HEK293T (cell line): ENCODE data around the gene POLE2.

Experiments used
- CTCF ChIA-PET: fragments of 350-600 bp; formaldehyde crosslinking; extraction: SDS; loops from one replicate; lab custom pipeline; 2021; ENCODE audit warnings: antibody characterized with exemption, inconsistent platforms; lab: Yijun Ruan, JAX
- POLR2A ChIA-PET: fragments of 350-600 bp; formaldehyde crosslinking; extraction: SDS; loops from one replicate; lab custom pipeline; 2020; ENCODE audit warnings: antibody characterized with exemption, inconsistent platforms; lab: Yijun Ruan, JAX
- DNase-seq: peaks from one replicate; pipeline ENCODE4 v3.0.0; 2012; ENCODE audit warnings: mixed read lengths; ENCODE audit errors: extremely low spot score
- ARNT ChIP-seq: fragments of 450-650 bp; IDR thresholded peaks from 2 replicates; pipeline ENCODE4 v1.6.1; 2017; ENCODE audit warnings: mild to moderate bottlenecking
- BHLHE40 ChIP-seq: fragments of 450-650 bp; IDR thresholded peaks from 2 replicates; pipeline ENCODE4 v1.6.1; 2016; ENCODE audit warnings: mild to moderate bottlenecking, moderate library complexity, borderline replicate concordance
- CTBP1 ChIP-seq: fragments of 450-650 bp; IDR thresholded peaks from 2 replicates; pipeline ENCODE4 v1.6.1; 2016; ENCODE audit warnings: borderline replicate concordance
- ELF4 ChIP-seq: fragments of 450-650 bp; IDR thresholded peaks from 2 replicates; pipeline ENCODE4 v1.6.1; 2017; ENCODE audit warnings: antibody characterized with exemption
- FOXA1 ChIP-seq: fragments of 450-650 bp; IDR thresholded peaks from 2 replicates; pipeline ENCODE4 v1.6.1; 2016; ENCODE audit warnings: mild to moderate bottlenecking
- FOXK2 ChIP-seq: fragments of 450-650 bp; IDR thresholded peaks from 2 replicates; pipeline ENCODE4 v1.6.1; 2016; ENCODE audit warnings: mild to moderate bottlenecking
- FOXM1 ChIP-seq: fragments of 450-650 bp; IDR thresholded peaks from 2 replicates; pipeline ENCODE4 v1.6.1; 2017; ENCODE audit warnings: mild to moderate bottlenecking, borderline replicate concordance
- HDGF ChIP-seq: fragments of 450-650 bp; IDR thresholded peaks from 2 replicates; pipeline ENCODE4 v1.6.1; 2017; ENCODE audit warnings: antibody characterized with exemption, borderline replicate concordance
- L3MBTL2 ChIP-seq: fragments of 450-650 bp; conservative IDR thresholded peaks from 2 replicates; pipeline ENCODE4 v1.6.1; 2016; ENCODE audit warnings: mild to moderate bottlenecking
- LEF1 ChIP-seq: fragments of 450-650 bp; IDR thresholded peaks from 2 replicates; pipeline ENCODE4 v1.6.1; 2017; ENCODE audit warnings: mild to moderate bottlenecking, borderline replicate concordance
- NFRKB ChIP-seq: fragments of 450-650 bp; IDR thresholded peaks from 2 replicates; pipeline ENCODE4 v1.6.1; 2016; ENCODE audit warnings: mild to moderate bottlenecking, moderate library complexity
- SP1 ChIP-seq: fragments of 450-650 bp; IDR thresholded peaks from 2 replicates; pipeline ENCODE4 v1.6.1; 2017
- SUZ12 ChIP-seq: fragments of 450-650 bp; IDR thresholded peaks from 2 replicates; pipeline ENCODE4 v1.6.1; 2016; ENCODE audit warnings: mild to moderate bottlenecking
- TARDBP ChIP-seq: fragments of 450-650 bp; IDR thresholded peaks from 2 replicates; pipeline ENCODE4 v1.6.1; 2016
- ZNF384 ChIP-seq: fragments of 450-650 bp; IDR thresholded peaks from 2 replicates; pipeline ENCODE4 v1.6.1; 2016
- TF ChIP-seq, protein P1 (sequence below): fragments of 450-650 bp; IDR thresholded peaks from 2 replicates; pipeline ENCODE4 v1.6.1; 2016

Gene POLE2

DNA sequence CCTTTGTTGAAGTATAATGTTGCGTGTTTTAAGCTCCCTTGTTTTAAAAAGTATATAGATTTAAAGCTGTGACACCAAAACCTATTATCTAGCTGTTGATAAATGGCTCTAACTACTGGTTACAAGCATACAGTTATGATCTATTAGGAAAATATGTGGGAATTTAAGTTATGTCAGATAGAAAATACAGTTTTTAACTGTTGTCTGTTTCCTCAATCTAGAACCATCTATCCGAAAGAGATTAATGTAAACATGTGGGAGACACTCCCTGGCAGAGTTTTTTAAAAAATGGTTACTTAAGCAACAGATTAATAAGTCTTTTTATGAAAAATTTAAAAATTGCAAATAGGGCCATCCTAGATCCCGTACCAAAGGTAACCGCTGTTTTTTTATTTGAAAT, 75.8 kb downstream of the POLE2 start:
- ChIA-PET POLR2A (interaction anchor here (0.6 to 2.0 kb wide), 2 partner anchors 8 to 9 kb away, joined by 3 to 14 read pairs; partner anchors contain the start of genes MGAT2 and RPL36AL), CTCF (interaction anchor here (0.6 kb wide), 1 partner anchor 21 kb away, joined by 3 read pairs; no protein-coding TSS in a partner anchor)
- no peak for TF ChIP-seq NFRKB
- no peak for DNase-seq

DNA sequence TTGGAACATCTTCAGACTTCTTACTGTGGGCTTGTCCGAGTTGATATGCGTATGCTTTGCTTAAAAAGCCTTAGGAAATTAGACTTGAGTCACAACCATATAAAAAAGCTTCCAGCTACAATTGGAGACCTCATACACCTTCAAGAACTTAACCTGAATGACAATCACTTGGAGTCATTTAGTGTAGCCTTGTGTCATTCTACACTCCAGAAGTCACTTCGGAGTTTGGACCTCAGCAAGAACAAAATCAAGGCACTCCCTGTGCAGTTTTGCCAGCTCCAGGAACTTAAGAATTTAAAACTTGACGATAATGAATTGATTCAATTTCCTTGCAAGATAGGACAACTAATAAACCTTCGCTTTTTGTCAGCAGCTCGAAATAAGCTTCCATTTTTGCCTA, 80.4 kb downstream of the POLE2 start:
- no peak for TF ChIP-seq TARDBP
- TF ChIP-seq ARNT = no peak
- TF ChIP-seq BHLHE40 = no peak
- no peak for TF ChIP-seq CTBP1
- TF ChIP-seq L3MBTL2 = no peak
- ChIA-PET POLR2A (interaction anchor here (1.6 kb wide), 1 partner anchor 13 kb away, joined by 7 read pairs; the partner anchor contains the start of genes MGAT2 and RPL36AL), CTCF (no interaction called here)
- no peak for DNase-seq

DNA sequence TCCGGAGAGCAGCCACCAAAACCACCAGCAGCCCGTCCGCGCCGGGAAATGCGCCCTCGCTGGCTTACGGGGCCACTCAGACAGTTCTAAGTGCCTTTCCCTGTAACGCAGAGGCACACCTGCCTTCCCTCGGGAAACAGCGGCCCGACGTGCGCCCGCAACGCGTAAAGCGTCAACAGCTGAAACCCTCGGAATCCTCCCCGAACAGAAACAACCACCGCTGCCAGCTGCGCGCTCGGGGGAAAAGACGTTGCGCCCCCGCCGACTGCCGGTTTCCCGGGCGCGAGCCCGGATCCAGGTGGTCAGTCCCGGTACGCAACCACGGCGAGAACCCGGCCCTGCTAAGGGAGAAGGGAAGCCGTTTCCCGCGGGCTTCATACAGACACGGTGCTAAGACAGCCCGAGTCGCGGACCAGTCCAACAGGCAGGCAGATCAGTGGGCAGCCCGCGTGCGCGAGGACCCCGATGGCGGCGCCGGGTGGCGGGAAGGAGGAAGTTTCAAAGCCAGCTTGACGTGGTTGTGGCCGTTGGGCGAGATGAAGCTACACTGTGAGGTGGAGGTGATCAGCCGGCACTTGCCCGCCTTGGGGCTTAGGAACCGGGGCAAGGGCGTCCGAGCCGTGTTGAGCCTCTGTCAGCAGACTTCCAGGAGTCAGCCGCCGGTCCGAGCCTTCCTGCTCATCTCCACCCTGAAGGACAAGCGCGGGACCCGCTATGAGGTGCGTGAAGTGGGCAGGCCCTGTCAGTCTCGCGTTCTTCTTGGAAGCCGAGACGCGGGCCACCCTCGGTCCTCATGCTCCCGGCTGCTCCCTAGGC, 89.3 kb downstream of the POLE2 start, which contains the start of gene LRR1:
Gene LRR1, plus strand, starts transcription at position 456 of the 816 bp plus-strand sequence. Its CDS starts 81 bp downstream, at position 537.
- POLR2A ChIA-PET = interaction anchor here (1.0 to 3.3 kb wide), 9 partner anchors 12 to 254 kb away, joined by 3 to 37 read pairs (median 6); partner anchors contain the start of genes DNAAF2, KLHDC2, MGAT2 and NEMF
- CTCF ChIA-PET = interaction anchor here (1.5 kb wide), 1 partner anchor 11 kb away, joined by 7 read pairs; no protein-coding TSS in a partner anchor
- TF ChIP-seq NFRKB = no peak
- no peak for TF ChIP-seq CTBP1
- peak; percentile 84 for TF ChIP-seq L3MBTL2
- peak; percentile 24; the same call in 1 of the 2 replicates for TF ChIP-seq ELF4
- peak; percentile 39; the same call in 1 of the 2 replicates for TF ChIP-seq FOXM1
- TF ChIP-seq LEF1 = no peak
- no peak for TF ChIP-seq SP1
- TF ChIP-seq TARDBP = no peak
- TF ChIP-seq FOXA1 = no peak
- TF ChIP-seq BHLHE40 = no peak
- TF ChIP-seq SUZ12 = no peak
- TF ChIP-seq ARNT = no peak
- no peak for TF ChIP-seq HDGF
- TF ChIP-seq FOXK2 = no peak
- no peak for TF ChIP-seq ZNF384
- TF ChIP-seq, protein P1, sequence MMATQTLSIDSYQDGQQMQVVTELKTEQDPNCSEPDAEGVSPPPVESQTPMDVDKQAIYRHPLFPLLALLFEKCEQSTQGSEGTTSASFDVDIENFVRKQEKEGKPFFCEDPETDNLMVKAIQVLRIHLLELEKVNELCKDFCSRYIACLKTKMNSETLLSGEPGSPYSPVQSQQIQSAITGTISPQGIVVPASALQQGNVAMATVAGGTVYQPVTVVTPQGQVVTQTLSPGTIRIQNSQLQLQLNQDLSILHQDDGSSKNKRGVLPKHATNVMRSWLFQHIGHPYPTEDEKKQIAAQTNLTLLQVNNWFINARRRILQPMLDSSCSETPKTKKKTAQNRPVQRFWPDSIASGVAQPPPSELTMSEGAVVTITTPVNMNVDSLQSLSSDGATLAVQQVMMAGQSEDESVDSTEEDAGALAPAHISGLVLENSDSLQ = peak; percentile 74
- DNase-seq = peak; percentile 66

DNA sequence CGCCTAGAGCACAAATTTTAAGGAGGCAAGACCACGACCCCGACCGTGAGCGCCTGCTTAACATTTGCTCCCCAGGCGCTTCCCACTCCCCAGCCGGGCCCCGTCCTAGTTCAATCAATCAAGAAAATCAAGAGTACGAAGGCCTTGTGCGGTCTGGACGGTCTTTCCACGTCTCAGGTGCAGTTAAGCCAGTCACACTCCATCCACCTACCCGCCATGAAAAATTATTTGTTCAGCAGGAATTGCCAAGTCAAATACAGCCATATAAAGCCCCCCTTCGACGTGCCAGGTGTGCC, 89.9 kb downstream of the POLE2 start:
- POLR2A ChIA-PET = interaction anchor here (1.3 to 3.3 kb wide), 7 partner anchors 12 to 254 kb away, joined by 3 to 37 read pairs (median 6); partner anchors contain the start of genes DNAAF2, KLHDC2, MGAT2 and NEMF
- TF ChIP-seq ELF4 (no peak), HDGF (no peak), TARDBP (no peak), BHLHE40 (no peak), FOXK2 (no peak), LEF1 (no peak), ZNF384 (no peak), FOXA1 (no peak), L3MBTL2 (no peak), ARNT (no peak)
- TF ChIP-seq, protein P1 = no peak; the same call in 1 of the 2 replicates
- DNase-seq = no peak
- CTCF ChIA-PET = interaction anchor here (0.5 to 0.9 kb wide), 2 partner anchors 11 to 34 kb away, joined by 5 to 8 read pairs; no protein-coding TSS in a partner anchor

DNA sequence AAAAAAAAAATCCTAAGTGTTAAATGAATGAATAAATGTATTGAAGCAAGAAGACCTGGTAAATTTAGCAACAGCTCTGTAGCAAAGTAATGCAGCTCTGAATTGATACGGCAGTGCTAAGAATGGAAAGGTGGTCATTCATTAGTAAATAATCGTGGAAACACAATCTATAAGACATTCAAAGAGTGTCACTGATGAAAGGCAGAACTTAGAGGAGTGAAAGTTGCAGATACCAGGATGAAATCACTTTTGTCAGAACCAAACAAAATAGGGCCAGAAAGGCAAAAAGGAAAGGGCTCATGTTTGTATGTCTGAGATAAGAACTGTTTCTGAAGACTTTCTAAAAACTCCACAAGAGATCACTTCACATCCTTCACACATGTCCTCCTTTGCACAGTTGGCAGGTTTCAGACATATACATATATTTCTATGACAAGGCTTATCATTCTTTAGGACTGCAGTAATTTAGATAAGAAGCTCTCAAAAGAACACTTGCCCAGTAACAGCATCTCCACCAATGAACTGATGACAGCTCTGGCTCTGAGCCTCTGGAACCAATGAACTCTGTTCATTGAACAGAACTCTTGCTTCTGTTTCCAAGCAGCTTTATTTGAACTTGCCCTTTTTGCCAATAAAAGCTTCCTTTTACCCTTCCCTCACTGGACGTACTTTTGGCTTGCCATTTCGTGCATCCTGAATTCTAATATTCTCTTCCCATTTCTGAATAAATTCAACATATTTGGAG, 93.5 kb downstream of the POLE2 start:
- ChIA-PET POLR2A (interaction anchor here (1.1 to 3.3 kb wide), 7 partner anchors 9 to 406 kb away, joined by 3 to 40 read pairs (median 6); partner anchors contain the start of genes MGAT2, POLE2, RPL36AL and RPS29), CTCF (interaction anchor here (2.7 kb wide), 1 partner anchor 8 kb away, joined by 16 read pairs; the partner anchor contains the start of gene RPS29)
- DNase-seq = peak; percentile 31
- TF ChIP-seq TARDBP = no peak
- TF ChIP-seq NFRKB = no peak
- no peak for TF ChIP-seq CTBP1
- no peak for TF ChIP-seq SUZ12
- TF ChIP-seq, protein P1 = no peak
- no peak for TF ChIP-seq L3MBTL2
- no peak for TF ChIP-seq FOXK2
- TF ChIP-seq ELF4 = no peak
- no peak for TF ChIP-seq BHLHE40
- TF ChIP-seq ZNF384 = no peak
- no peak for TF ChIP-seq HDGF
